SK-N-MC (cell line): ENCODE measurements around the gene DIAPH2.

Experiments
- EZH2 ChIP-seq: fragments of 200-600 bp; sonication (generic); IDR thresholded peaks from one replicate; pipeline ENCODE4 v1.6.1; 2017; ENCODE audit warnings: antibody characterized with exemption
- FOXP2 ChIP-seq: optimal IDR thresholded peaks from 2 replicates; pipeline ENCODE3; 2011; ENCODE audit warnings: mild to moderate bottlenecking, moderate library complexity; ENCODE audit not compliant: insufficient read depth; ENCODE audit errors: extremely low read length, control extremely low read depth
- POLR2AphosphoS5 ChIP-seq: IDR thresholded peaks from 2 replicates; pipeline ENCODE4 v1.6.1; 2012; ENCODE audit warnings: mild to moderate bottlenecking, low read depth, low read length, borderline replicate concordance

- TF ChIP-seq POLR2AphosphoS5 (no peak), EZH2 (no peak), FOXP2 (no peak)
Measured at GRCh38 chrX:97402333-97402732, 717.7 kb downstream of the DIAPH2 start.
